ENCODE results near the gene UNC119. TPM values are rescaled to one million over a fixed set of nuclear protein-coding genes. Genes with fewer than 3 reads are reported as not detected.

The UNC119 gene
- total RNA-seq, 2 donors from 2014 or later, result 87.2 to 91.9 TPM

- peaks cover 48% of the 10 kb centered on the region for H3K27me3 Mint-ChIP-seq
- no peak for ATAC-seq
- no peaks in the 10 kb centered on the region for H3K4me1 Mint-ChIP-seq
- DNase-seq, result no peak
- no peaks in the 10 kb centered on the region for H3K9me3 ChIP-seq (ENCODE audit: control insufficient read depth, low read length, poor library complexity, severe bottlenecking)
- no peak within 1 kb of the TSS for H3K4me3 Mint-ChIP-seq
- peaks cover 8% of the 10 kb centered on the region for H3K36me3 Mint-ChIP-seq (ENCODE audit: low read depth)
- H3K27ac Mint-ChIP-seq, result no peak within 1 kb of the TSS
These were observed 46.3 kb downstream of the UNC119 start, which contains the start of gene FOXN1 for GRCh38 chr17:28505986-28506665. FOXN1 (plus strand) TSS chr17:28506348; CDS start chr17:28523970, 17,622 bp downstream.

- peaks cover 4% of the 10 kb centered on the region for H3K4me1 Mint-ChIP-seq
- H3K4me3 Mint-ChIP-seq, result no peak overlapping the region
- H3K9me3 ChIP-seq (ENCODE audit: control insufficient read depth, low read length, poor library complexity, severe bottlenecking), result no peaks in the 10 kb centered on the region
- peaks cover 5% of the 10 kb centered on the region for H3K36me3 Mint-ChIP-seq (ENCODE audit: low read depth)
- H3K27me3 Mint-ChIP-seq, result peaks cover 28% of the 10 kb centered on the region
- no peak overlapping the region for H3K27ac Mint-ChIP-seq
- no peak for DNase-seq
- no peak for ATAC-seq
These were observed 49.0 kb downstream of the UNC119 start for GRCh38 chr17:28503420-28503819.

DNA sequence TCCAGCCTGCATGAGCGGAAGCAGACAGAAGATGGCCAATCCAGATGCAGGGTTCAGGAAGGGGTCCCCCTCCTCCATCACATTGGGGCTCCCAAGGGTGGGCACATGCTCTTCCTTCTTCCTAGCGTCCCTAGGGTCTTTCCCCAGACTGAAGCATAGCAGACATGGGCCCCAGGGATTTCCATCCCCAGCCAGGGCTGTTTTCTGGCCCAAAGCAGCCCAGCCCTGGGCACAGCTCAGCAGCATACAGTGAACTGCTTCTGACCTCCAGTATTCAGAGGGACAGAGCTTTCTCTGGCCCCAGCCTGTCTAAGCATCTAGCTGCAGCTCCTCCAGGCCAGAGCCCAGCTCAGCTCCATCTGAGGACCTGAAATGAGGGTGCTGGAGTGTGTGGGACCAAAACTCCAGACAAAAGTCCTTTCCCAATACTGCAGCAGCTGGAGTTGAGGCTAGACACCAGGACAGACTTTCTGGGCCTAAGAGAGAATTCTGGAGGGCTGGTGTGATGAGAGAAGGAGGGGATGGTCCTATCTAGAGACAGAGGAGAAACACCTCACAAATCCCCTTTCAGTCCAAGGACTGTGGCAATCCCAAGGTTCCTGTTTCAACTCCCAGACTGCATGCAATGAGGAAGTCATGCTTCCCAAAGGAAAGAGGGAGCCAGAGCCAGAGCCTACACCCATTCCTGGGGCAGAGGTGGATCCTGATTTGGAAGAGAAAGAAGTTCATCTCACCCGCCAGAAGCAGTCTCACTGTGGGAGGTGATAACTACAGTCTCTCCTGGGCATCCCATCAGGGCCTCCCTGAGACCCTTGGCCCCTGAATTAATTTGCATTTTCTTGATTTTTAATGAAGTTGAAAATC is 50.8 kb downstream of the UNC119 start:
- Mint-ChIP-seq H3K36me3 (ENCODE audit: low read depth) (peaks cover 5% of the 10 kb centered on the region), H3K4me1 (peaks cover 4% of the 10 kb centered on the region), H3K27me3 (peaks cover 21% of the 10 kb centered on the region), H3K4me3 (no peak overlapping the region), H3K27ac (no peak overlapping the region)
- ATAC-seq, result no peak
- DNase-seq, result no peak
- H3K9me3 ChIP-seq (ENCODE audit: control insufficient read depth, low read length, poor library complexity, severe bottlenecking), result no peaks in the 10 kb centered on the region

DNA sequence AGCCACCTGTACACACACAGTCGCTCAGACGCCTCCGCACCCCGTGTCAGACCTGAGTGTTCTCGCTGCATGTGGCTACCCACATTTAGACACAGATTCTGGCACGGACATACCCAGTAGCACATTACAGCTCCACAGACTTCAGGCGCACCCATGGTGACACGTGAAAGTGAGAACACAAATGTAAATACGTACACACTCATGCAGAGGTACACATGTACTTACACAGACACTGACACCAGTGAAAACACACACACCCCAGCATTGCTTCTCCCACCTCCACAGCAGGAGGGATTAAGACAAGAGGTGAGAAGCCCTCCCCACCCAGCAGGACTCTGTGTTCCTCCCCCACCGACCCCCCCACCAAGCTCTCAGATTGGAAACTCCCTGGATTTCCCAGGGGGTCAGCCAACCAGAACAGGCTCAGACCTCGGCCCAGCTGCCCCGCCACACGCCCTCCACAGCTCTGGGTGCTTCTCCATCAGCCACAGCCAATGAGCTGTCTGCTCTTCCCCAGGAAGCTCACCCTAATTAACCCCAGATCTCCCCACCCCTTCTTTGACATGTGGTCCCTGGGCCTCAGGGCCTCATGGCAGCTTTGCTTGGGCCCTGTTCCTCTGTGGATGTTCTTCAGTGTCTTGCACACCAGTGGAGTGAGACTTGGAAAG is 51.6 kb downstream of the UNC119 start:
- Mint-ChIP-seq H3K4me1 (peaks cover 4% of the 10 kb centered on the region), H3K27me3 (peaks cover 17% of the 10 kb centered on the region), H3K36me3 (ENCODE audit: low read depth) (peaks cover 3% of the 10 kb centered on the region), H3K27ac (no peak overlapping the region), H3K4me3 (no peak overlapping the region)
- ATAC-seq (no peak), DNase-seq (no peak)
- H3K9me3 ChIP-seq (ENCODE audit: control insufficient read depth, low read length, poor library complexity, severe bottlenecking), result no peaks in the 10 kb centered on the region

- ATAC-seq, result no peak
- no peak for DNase-seq
- peaks cover 4% of the 10 kb centered on the region for H3K4me1 Mint-ChIP-seq
These were observed 52.6 kb downstream of the UNC119 start for GRCh38 chr17:28499684-28500357.

DNA sequence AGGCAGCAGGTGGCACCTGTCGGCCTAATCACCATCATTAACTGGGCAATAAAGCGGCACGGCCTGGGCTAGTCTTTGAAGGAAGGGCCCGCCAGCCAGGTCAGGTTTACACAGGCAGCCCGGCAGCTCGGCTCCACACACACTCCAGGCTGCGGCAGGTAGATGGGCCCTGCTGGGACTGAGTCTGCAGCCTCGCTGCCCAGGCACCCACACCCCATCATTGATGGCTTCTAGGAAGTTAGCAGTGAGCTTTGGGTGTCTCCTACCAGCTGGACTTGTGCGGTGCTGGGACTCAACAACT is 53.1 kb downstream of the UNC119 start:
- Mint-ChIP-seq H3K4me3 (no peak overlapping the region), H3K27me3 (peaks cover 4% of the 10 kb centered on the region), H3K4me1 (peaks cover 4% of the 10 kb centered on the region), H3K27ac (no peak overlapping the region), H3K36me3 (ENCODE audit: low read depth) (no peaks in the 10 kb centered on the region)
- DNase-seq (no peak), ATAC-seq (no peak)
- no peaks in the 10 kb centered on the region for H3K9me3 ChIP-seq (ENCODE audit: control insufficient read depth, low read length, poor library complexity, severe bottlenecking)

More at GRCh38 chr17:28499684-28500357, 52.6 kb downstream of the UNC119 start:
- Mint-ChIP-seq H3K27me3 (peaks cover 9% of the 10 kb centered on the region), H3K4me3 (no peak overlapping the region), H3K27ac (no peak overlapping the region), H3K36me3 (ENCODE audit: low read depth) (no peaks in the 10 kb centered on the region)
- no peaks in the 10 kb centered on the region for H3K9me3 ChIP-seq (ENCODE audit: control insufficient read depth, low read length, poor library complexity, severe bottlenecking)

DNA sequence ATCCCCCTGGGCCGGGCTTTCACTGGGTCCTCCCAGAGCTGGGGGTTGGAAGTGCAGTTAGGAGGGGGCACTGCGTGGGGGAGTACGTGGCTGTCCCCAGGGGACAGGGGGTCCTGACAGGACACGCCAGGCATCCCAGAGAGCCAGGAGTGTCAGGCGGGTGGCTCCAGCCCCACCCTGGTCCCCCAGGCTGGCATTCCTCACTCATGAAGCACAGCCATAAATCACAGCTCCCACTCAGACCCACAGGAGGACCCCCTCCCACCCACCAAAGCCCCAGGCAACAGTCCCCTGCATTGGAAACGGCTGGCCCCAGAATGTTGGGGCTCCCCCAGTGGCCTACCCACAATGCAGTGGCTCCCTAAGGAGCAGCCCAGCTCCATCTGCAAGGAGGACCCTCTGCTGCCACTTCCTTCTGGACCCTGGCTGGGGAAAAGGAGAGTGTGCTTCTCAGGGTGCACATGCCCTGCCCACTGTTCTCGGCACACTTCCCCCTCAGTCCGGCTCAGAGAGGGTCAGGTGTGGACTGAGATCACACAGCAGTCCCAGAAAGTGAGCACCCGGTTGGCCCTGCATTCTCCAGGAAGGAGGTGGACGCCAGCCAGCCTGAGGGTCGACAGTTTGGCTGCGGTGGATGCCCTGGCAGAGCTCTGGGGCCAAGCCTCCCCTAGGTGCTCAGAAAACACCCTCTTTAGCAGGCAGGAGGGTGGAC is 53.6 kb downstream of the UNC119 start:
- no peak for ATAC-seq
- Mint-ChIP-seq H3K36me3 (ENCODE audit: low read depth) (no peaks in the 10 kb centered on the region), H3K27ac (no peak overlapping the region), H3K27me3 (no peaks in the 10 kb centered on the region), H3K4me3 (no peak overlapping the region), H3K4me1 (peaks cover 4% of the 10 kb centered on the region)
- no peak for DNase-seq
- H3K9me3 ChIP-seq (ENCODE audit: control insufficient read depth, low read length, poor library complexity, severe bottlenecking), result no peaks in the 10 kb centered on the region

- ATAC-seq (no peak), DNase-seq (no peak)
- Mint-ChIP-seq H3K27ac (no peak overlapping the region), H3K27me3 (peaks cover 7% of the 10 kb centered on the region), H3K4me3 (no peak overlapping the region), H3K4me1 (peaks cover 4% of the 10 kb centered on the region), H3K36me3 (ENCODE audit: low read depth) (no peaks in the 10 kb centered on the region)
- H3K9me3 ChIP-seq (ENCODE audit: control insufficient read depth, low read length, poor library complexity, severe bottlenecking), result no peaks in the 10 kb centered on the region
These were observed 54.5 kb downstream of the UNC119 start for GRCh38 chr17:28497931-28498330.

Other genes with a start within 250 kb of the UNC119 start
- 1 to 10 TPM; 2.1 to 4.0 TPM for gene TMEM97, start 233.4 kb downstream of the UNC119 start, total RNA-seq
- 10 to 100 TPM; 60.6 to 64.6 TPM for gene IFT20, start 217.2 kb downstream of the UNC119 start, total RNA-seq
- 10 to 100 TPM in 1 of 2 donors, 1 to 10 TPM in 1; 8.8 to 14.0 TPM for gene TNFAIP1, start 216.9 kb downstream of the UNC119 start, total RNA-seq
- 10 to 100 TPM; 24.6 to 30.7 TPM for gene POLDIP2, start 195.1 kb downstream of the UNC119 start, total RNA-seq
- not detected for gene SEBOX, start 187.4 kb downstream of the UNC119 start, total RNA-seq
- under 1 TPM in 1 of 2 donors, not detected in 1; 0.90 TPM for gene VTN, start 182.3 kb downstream of the UNC119 start, total RNA-seq
- gene SARM1, start 180.9 kb downstream of the UNC119 start, total RNA-seq, result 10 to 100 TPM; 24.4 to 26.1 TPM
- under 1 TPM; 0.50 to 0.99 TPM for gene SLC46A1, start 146.4 kb downstream of the UNC119 start, total RNA-seq
- not detected for gene SLC13A2, start 79.0 kb downstream of the UNC119 start, total RNA-seq
- gene FOXN1, start 46.3 kb downstream of the UNC119 start, total RNA-seq, result not detected
- 10 to 100 TPM; 44.5 to 50.9 TPM for gene PIGS, start 18.9 kb upstream of the UNC119 start, total RNA-seq
- 10 to 100 TPM; 16.7 to 24.5 TPM for gene ALDOC, start 24.3 kb upstream of the UNC119 start, total RNA-seq
- gene SPAG5, start 46.4 kb upstream of the UNC119 start, total RNA-seq, result 10 to 100 TPM; 19.2 to 31.5 TPM
- 1 to 10 TPM; 8.1 to 8.8 TPM for gene RSKR, start 61.6 kb upstream of the UNC119 start, total RNA-seq
- gene BLTP2, start 92.5 kb upstream of the UNC119 start, total RNA-seq, result 100 to 1,000 TPM; 136 to 153 TPM
- 10 to 100 TPM; 31.5 to 38.5 TPM for gene SDF2, start 109.3 kb upstream of the UNC119 start, total RNA-seq
- 100 to 1,000 TPM; 136 to 139 TPM for gene SUPT6H, start 109.6 kb upstream of the UNC119 start, total RNA-seq
- 1 to 10 TPM; 4.8 to 6.3 TPM for gene PROCA1, start 159.3 kb upstream of the UNC119 start, total RNA-seq
- gene RAB34, start 165.2 kb upstream of the UNC119 start, total RNA-seq, result 10 to 100 TPM in 1 of 2 donors, 1 to 10 TPM in 1; 8.3 to 24.3 TPM
- gene RPL23A, start 167.4 kb upstream of the UNC119 start, total RNA-seq, result 1,000 to 10,000 TPM; 2,757 to 2,860 TPM
- gene TLCD1, start 173.6 kb upstream of the UNC119 start, total RNA-seq, result 1 to 10 TPM; 1.1 to 1.4 TPM
- gene NEK8, start 176.2 kb upstream of the UNC119 start, total RNA-seq, result 1 to 10 TPM; 5.8 to 8.8 TPM
- 100 to 1,000 TPM; 326 to 362 TPM for gene TRAF4, start 191.4 kb upstream of the UNC119 start, total RNA-seq

Data from T-helper 17 cell (primary cell).